ENCODE results near the gene SNCAIP.

Gene SNCAIP

GRCh38 chr5:122421374-122422079 lies 109.5 kb downstream of the SNCAIP start:
- no peak for TF ChIP-seq CTCF (IDR thresholded peaks at IDR 0.05; ENCODE audit: control extremely low read depth, extremely low read depth, low read depth, missing control alignments)
- ChIA-PET POLR2A (no interaction called here), CTCF (interaction anchor here (0.9 kb wide), 1 partner anchor 225 kb away, joined by 3 read pairs; no protein-coding TSS in a partner anchor)
- peak; percentile 32 for DNase-seq (ENCODE audit: extremely low spot score)

GRCh38 chr5:122423221-122423620 lies 111.2 kb downstream of the SNCAIP start:
- TF ChIP-seq CTCF (IDR thresholded peaks at IDR 0.05; ENCODE audit: control extremely low read depth, extremely low read depth, low read depth, missing control alignments), result no peak
- ChIA-PET CTCF (interaction anchor here (1.4 to 2.1 kb wide), 4 partner anchors 8 to 227 kb away, joined by 3 to 14 read pairs (median 6); no protein-coding TSS in a partner anchor), POLR2A (no interaction called here)
- no peak for DNase-seq (ENCODE audit: extremely low spot score)

- CTCF ChIA-PET, result interaction anchor here (1.0 to 2.1 kb wide), 6 partner anchors 7 to 228 kb away, joined by 3 to 14 read pairs (median 4); no protein-coding TSS in a partner anchor
- no peak for TF ChIP-seq CTCF (IDR thresholded peaks at IDR 0.05; ENCODE audit: control extremely low read depth, extremely low read depth, low read depth, missing control alignments)
- POLR2A ChIA-PET, result no interaction called here
- DNase-seq (ENCODE audit: extremely low spot score), result no peak
Measured at GRCh38 chr5:122424132-122424531, 112.1 kb downstream of the SNCAIP start.

- no peak for TF ChIP-seq CTCF (IDR thresholded peaks at IDR 0.05; ENCODE audit: control extremely low read depth, extremely low read depth, low read depth, missing control alignments)
- ChIA-PET CTCF (interaction anchor here (1.0 to 1.7 kb wide), 2 partner anchors 11 to 226 kb away, joined by 3 to 6 read pairs; no protein-coding TSS in a partner anchor), POLR2A (no interaction called here)
- no peak for DNase-seq (ENCODE audit: extremely low spot score)
Measured at GRCh38 chr5:122426301-122426700, 114.3 kb downstream of the SNCAIP start.

GRCh38 chr5:122427621-122428020 lies 115.6 kb downstream of the SNCAIP start:
- DNase-seq (ENCODE audit: extremely low spot score), result no peak
- ChIA-PET CTCF (no interaction called here), POLR2A (no interaction called here)
- TF ChIP-seq CTCF (IDR thresholded peaks at IDR 0.05; ENCODE audit: control extremely low read depth, extremely low read depth, low read depth, missing control alignments), result no peak

- TF ChIP-seq CTCF (IDR thresholded peaks at IDR 0.05; ENCODE audit: control extremely low read depth, extremely low read depth, low read depth, missing control alignments), result no peak
- ChIA-PET CTCF (no interaction called here), POLR2A (no interaction called here)
- DNase-seq (ENCODE audit: extremely low spot score), result no peak
Measured at GRCh38 chr5:122429545-122430318, 117.7 kb downstream of the SNCAIP start.

All from GM10248 (cell line).